Calu3 (cell line): ENCODE results near the gene IGHMBP2. TPM values are rescaled to one million over a fixed set of nuclear protein-coding genes. Genes with fewer than 3 reads are reported as not detected.

Experiments used
- BruUV-seq: library from RNA; stranded (reverse); fragments of 400-500 nt; replicated peaks from 2 replicates; lab custom pipeline; 2021; lab: Mats Ljungman, UMichigan
- CTCF ChIA-PET: fragments of 300-600 bp; sonication (Branson Sonifier 250); formaldehyde crosslinking; loops from one replicate; lab custom pipeline; 2022; ENCODE audit warnings: antibody characterized with exemption; lab: Charles Lee
- DNase-seq: peaks from one replicate; pipeline ENCODE4 v3.0.0; 2022
- H3K27ac Mint-ChIP-seq: one replicate; pipeline ENCODE4 v1.8.0; 2022; ENCODE audit warnings: mixed read lengths; ENCODE audit not compliant: unreplicated experiment
- H3K27me3 Mint-ChIP-seq: one replicate; pipeline ENCODE4 v1.8.0; 2022; ENCODE audit warnings: mixed read lengths; ENCODE audit not compliant: unreplicated experiment
- H3K36me3 Mint-ChIP-seq: one replicate; pipeline ENCODE4 v1.8.0; 2022; ENCODE audit warnings: mild to moderate bottlenecking, moderate library complexity, mixed read lengths; ENCODE audit not compliant: insufficient read depth, unreplicated experiment
- H3K4me1 Mint-ChIP-seq: one replicate; pipeline ENCODE4 v1.8.0; 2022; ENCODE audit warnings: mild to moderate bottlenecking, low read depth, mixed read lengths; ENCODE audit not compliant: unreplicated experiment
- H3K4me3 Mint-ChIP-seq: one replicate; pipeline ENCODE4 v1.8.0; 2022; ENCODE audit warnings: mild to moderate bottlenecking, low read depth, moderate library complexity, mixed read lengths; ENCODE audit not compliant: unreplicated experiment
- H3K9me3 Mint-ChIP-seq: one replicate; pipeline ENCODE4 v1.8.0; 2022; ENCODE audit warnings: low read depth, mixed read lengths; ENCODE audit not compliant: unreplicated experiment
- intact Hi-C: fragments of 100-400 bp; cut with micrococcal nuclease; formaldehyde crosslinking; loops from one replicate; pipeline ENCODE4 v1.10.0; 2022; ENCODE audit not compliant: unreplicated experiment
- total RNA-seq: library from RNA; stranded (reverse); gene quantifications from 2 replicates; pipeline ENCODE4 v1.2.3, GENCODE V29; 2022
- TF ChIP-seq, protein P1 (sequence below): fragments of 200-600 bp; IDR thresholded peaks from one replicate; pipeline ENCODE4 v1.8.0; 2022; ENCODE audit warnings: antibody characterized with exemption; ENCODE audit not compliant: unreplicated experiment

Gene IGHMBP2
- total RNA-seq, 1 experiment from 2014 or later: 32.4 TPM

DNA sequence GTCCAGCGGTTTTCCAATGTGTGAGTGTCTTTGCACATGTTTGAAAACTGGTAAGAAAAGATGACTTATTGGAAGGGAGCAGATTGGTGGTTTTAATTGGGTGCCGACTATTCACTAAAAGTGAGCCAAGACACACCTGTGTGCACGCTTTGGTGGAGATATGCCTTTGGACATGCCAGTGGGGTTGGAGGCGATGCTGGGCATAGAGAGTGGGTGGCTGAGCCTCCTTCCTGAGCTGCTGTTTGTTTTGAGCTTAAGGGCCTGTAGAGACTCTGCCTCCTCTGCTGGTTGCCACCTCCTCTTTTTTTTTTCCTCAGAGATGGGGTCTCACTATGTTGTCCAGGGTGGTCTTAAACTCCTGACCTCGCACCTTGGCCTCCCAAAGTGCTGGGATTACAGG lies 9.5 kb downstream of the IGHMBP2 start:
- TF ChIP-seq, protein P1, sequence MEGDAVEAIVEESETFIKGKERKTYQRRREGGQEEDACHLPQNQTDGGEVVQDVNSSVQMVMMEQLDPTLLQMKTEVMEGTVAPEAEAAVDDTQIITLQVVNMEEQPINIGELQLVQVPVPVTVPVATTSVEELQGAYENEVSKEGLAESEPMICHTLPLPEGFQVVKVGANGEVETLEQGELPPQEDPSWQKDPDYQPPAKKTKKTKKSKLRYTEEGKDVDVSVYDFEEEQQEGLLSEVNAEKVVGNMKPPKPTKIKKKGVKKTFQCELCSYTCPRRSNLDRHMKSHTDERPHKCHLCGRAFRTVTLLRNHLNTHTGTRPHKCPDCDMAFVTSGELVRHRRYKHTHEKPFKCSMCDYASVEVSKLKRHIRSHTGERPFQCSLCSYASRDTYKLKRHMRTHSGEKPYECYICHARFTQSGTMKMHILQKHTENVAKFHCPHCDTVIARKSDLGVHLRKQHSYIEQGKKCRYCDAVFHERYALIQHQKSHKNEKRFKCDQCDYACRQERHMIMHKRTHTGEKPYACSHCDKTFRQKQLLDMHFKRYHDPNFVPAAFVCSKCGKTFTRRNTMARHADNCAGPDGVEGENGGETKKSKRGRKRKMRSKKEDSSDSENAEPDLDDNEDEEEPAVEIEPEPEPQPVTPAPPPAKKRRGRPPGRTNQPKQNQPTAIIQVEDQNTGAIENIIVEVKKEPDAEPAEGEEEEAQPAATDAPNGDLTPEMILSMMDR: no peak
- CTCF ChIA-PET: no interaction called here
- no peak for DNase-seq
- no peaks in the 10 kb centered on the region for H3K27me3 Mint-ChIP-seq
- intact Hi-C loops: no loop called here
- no peaks in the 10 kb centered on the region for H3K9me3 Mint-ChIP-seq
- no peak overlapping the region for H3K27ac Mint-ChIP-seq
- BruUV-seq: no TSS peak
- no peak overlapping the region for H3K4me3 Mint-ChIP-seq
- H3K4me1 Mint-ChIP-seq: no peaks in the 10 kb centered on the region
- peaks cover 31% of the 10 kb centered on the region for H3K36me3 Mint-ChIP-seq

DNA sequence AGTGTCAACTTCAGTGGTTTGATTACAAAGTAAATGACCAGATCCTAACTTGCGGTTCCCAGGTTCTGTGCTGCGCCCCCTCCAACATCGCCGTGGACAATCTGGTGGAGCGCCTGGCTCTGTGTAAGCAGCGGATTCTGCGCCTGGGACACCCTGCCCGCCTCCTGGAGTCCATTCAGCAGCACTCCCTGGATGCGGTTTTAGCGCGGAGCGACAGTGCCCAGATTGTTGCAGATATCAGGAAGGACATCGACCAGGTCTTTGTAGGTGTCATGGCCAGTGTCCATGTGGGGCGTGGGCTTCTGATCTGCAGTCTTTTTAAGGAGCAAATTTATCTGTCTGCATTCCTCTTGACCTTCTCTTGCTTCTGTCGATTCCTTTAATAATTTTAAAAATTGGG lies 11.1 kb downstream of the IGHMBP2 start:
- H3K36me3 Mint-ChIP-seq: peaks cover 39% of the 10 kb centered on the region
- BruUV-seq: no TSS peak
- CTCF ChIA-PET: no interaction called here

DNA sequence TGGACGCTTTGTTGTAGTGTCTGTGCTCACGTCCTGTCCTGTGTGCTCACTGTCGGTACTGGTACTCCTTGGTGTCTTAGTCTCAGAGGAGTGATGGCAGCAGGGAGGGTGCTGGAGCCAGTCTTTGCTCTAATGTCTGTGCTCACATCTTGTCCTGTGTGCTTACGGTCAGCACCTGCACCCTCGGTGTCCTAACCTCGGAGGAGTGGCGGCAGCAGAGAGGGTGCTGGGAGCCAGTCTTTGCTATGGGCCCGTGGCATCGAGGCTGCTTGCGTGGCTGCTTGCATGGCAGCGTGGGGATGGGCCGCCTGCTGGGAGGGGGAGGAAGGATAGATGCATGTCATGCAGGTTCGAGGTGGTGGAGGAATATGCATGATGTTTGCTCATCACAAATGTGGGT lies 12.7 kb downstream of the IGHMBP2 start:
- DNase-seq: no peak
- Mint-ChIP-seq H3K36me3 (peaks cover 39% of the 10 kb centered on the region), H3K27me3 (no peaks in the 10 kb centered on the region), H3K27ac (no peak overlapping the region), H3K4me1 (no peaks in the 10 kb centered on the region), H3K4me3 (no peak overlapping the region), H3K9me3 (no peaks in the 10 kb centered on the region)
- TF ChIP-seq, protein P1: no peak
- CTCF ChIA-PET: no interaction called here
- intact Hi-C loops: no loop called here
- no TSS peak for BruUV-seq

More for the DNA sequence above, 11.1 kb downstream of the IGHMBP2 start:
- no peak overlapping the region for H3K27ac Mint-ChIP-seq
- no peak for DNase-seq
- no peaks in the 10 kb centered on the region for H3K4me1 Mint-ChIP-seq
- TF ChIP-seq, protein P1: no peak
- no peak overlapping the region for H3K4me3 Mint-ChIP-seq
- H3K9me3 Mint-ChIP-seq: no peaks in the 10 kb centered on the region
- intact Hi-C loops: no loop called here
- H3K27me3 Mint-ChIP-seq: no peaks in the 10 kb centered on the region

DNA sequence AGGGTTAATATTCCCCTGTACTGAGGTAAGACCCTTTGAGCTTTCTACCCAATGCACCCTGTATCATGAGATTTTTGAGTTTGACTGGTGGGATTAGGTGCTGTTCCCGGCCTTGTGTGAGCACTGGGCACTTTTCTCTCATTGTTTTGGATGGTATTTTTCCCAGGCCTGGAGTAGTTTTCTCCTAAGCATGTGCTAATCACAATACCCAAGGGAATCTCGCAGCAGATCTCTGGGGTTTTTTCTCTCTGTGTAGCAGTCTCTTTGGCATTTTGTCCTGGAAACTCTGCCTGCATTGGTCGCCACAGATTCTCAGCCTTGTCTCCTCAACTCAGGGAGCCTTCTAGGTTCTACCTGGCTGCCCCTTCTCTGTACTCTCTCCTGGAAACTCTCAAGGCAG lies 19.9 kb downstream of the IGHMBP2 start:
- DNase-seq: no peak
- CTCF ChIA-PET: interaction anchor here (0.8 kb wide), 1 partner anchor 20 kb away, joined by 3 read pairs; no protein-coding TSS in a partner anchor
- TF ChIP-seq, protein P1: no peak
- no peak overlapping the region for H3K27ac Mint-ChIP-seq
- H3K36me3 Mint-ChIP-seq: peaks cover 14% of the 10 kb centered on the region
- peaks cover 6% of the 10 kb centered on the region for H3K9me3 Mint-ChIP-seq
- BruUV-seq: no TSS peak
- H3K4me3 Mint-ChIP-seq: no peak overlapping the region
- H3K4me1 Mint-ChIP-seq: no peaks in the 10 kb centered on the region
- H3K27me3 Mint-ChIP-seq: no peaks in the 10 kb centered on the region
- intact Hi-C loops: no loop called here
